Thoracic aorta (tissue), 2 donors: Measurements from ENCODE around the gene LPAR5. TPM values are rescaled to one million over a fixed set of nuclear protein-coding genes. Genes with fewer than 3 reads are reported as not detected.
A peak's percentile ranks its signal among the peaks of the same experiment; 100 is the strongest.

Experiments used
- ATAC-seq: fragments of 150-250 bp; one replicate; pipeline ENCODE4 v1.8.0; 2017; ENCODE audit warnings: low read depth; ENCODE audit not compliant: insufficient number of reproducible peaks, low FRiP score
- DNase-seq: peaks from one replicate; pipeline ENCODE4 v3.0.0-alpha.2; 2020; ENCODE audit warnings: low spot score
- H3K27ac ChIP-seq, 2 donors: fragments of 200-600 bp; sonication (generic); 1 replicate in 1 of 2; 2 replicates in 1 of 2; pipeline ENCODE4 v1.5.1; 2016; ENCODE audit warnings: mild to moderate bottlenecking in 2 of 2, moderate library complexity in 2 of 2
- H3K27me3 ChIP-seq: fragments of 200-600 bp; sonication (generic); replicated peaks from 2 replicates; pipeline ENCODE4 v1.6.0; 2016; ENCODE audit warnings: mild to moderate bottlenecking; ENCODE audit not compliant: insufficient read depth
- H3K36me3 ChIP-seq: fragments of 200-600 bp; sonication (generic); one replicate; pipeline ENCODE4 v1.5.1; 2016
- H3K4me1 ChIP-seq, 2 donors: fragments of 200-600 bp; sonication (generic); 1 replicate in 1 of 2; 2 replicates in 1 of 2; pipeline versions ENCODE4 v1.5.1 to v1.6.0; 2016; ENCODE audit warnings: low read depth in 2 of 2, mild to moderate bottlenecking in 1 of 2; ENCODE audit not compliant: control insufficient read depth in 1 of 2
- H3K4me3 ChIP-seq: fragments of 200-600 bp; sonication (generic); 2 replicates; pipeline ENCODE4 v1.5.1; 2016; ENCODE audit warnings: mild to moderate bottlenecking
- H3K9me3 ChIP-seq: fragments of 200-600 bp; sonication (generic); 2 replicates; pipeline ENCODE4 v1.5.1; 2016
- total RNA-seq, 2 donors: library from RNA; depleted of rRNA; stranded (reverse); fragments of >200 nt; gene quantifications; one replicate each; pipeline versions ENCODE4 v1.1.0 to v1.2.3, GENCODE V29; 2016
- TF ChIP-seq, protein P1 (sequence below): fragments of 200-600 bp; sonication (generic); IDR thresholded peaks from one replicate; pipeline ENCODE4 v1.5.1; 2019; ENCODE audit warnings: antibody characterized with exemption

LPAR5 gene
- 1 to 10 TPM; 4.8 to 6.8 TPM for total RNA-seq

- ATAC-seq, result no peak
- Histone ChIP-seq H3K4me1 (no peaks in the 10 kb centered on the region), H3K4me3 (peak within 1 kb of the TSS; percentile 15), H3K36me3 (no peaks in the 10 kb centered on the region), H3K27ac (no peak within 1 kb of the TSS), H3K27me3 (no peaks in the 10 kb centered on the region), H3K9me3 (no peaks in the 10 kb centered on the region)
- TF ChIP-seq, protein P1, sequence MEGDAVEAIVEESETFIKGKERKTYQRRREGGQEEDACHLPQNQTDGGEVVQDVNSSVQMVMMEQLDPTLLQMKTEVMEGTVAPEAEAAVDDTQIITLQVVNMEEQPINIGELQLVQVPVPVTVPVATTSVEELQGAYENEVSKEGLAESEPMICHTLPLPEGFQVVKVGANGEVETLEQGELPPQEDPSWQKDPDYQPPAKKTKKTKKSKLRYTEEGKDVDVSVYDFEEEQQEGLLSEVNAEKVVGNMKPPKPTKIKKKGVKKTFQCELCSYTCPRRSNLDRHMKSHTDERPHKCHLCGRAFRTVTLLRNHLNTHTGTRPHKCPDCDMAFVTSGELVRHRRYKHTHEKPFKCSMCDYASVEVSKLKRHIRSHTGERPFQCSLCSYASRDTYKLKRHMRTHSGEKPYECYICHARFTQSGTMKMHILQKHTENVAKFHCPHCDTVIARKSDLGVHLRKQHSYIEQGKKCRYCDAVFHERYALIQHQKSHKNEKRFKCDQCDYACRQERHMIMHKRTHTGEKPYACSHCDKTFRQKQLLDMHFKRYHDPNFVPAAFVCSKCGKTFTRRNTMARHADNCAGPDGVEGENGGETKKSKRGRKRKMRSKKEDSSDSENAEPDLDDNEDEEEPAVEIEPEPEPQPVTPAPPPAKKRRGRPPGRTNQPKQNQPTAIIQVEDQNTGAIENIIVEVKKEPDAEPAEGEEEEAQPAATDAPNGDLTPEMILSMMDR, result no peak
- no peak for DNase-seq
These were observed at the start of gene LPAR5 for GRCh38 chr12:6635856-6636531. LPAR5 (minus strand) TSS chr12:6635959; CDS start chr12:6621248, 14,711 bp downstream.

DNA sequence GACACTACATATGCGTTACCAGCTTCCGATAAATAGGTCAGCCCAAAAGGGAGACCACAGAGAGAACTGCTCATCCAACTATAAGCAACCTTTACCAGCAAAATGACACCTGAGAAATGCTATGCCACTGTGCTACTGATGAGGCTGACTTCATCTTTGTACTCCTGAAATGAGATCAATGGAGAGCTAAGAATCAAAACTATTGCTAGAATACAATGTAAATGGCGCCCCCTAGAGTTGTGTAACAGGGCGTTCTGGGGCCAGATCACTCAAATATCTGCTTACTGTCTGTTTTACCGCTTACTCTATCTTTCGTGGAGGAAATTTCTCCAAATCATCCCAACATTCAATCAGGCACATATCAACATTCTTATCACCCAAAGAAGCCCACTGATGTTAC is 48.9 kb upstream of the LPAR5 start:
- ATAC-seq, result no peak
- DNase-seq, result no peak
- Histone ChIP-seq H3K4me1 (peaks cover 23 to 39% of the 10 kb centered on the region in 2 donors), H3K27me3 (no peaks in the 10 kb centered on the region), H3K27ac (no peak overlapping the region), H3K9me3 (no peaks in the 10 kb centered on the region), H3K36me3 (peaks cover 11% of the 10 kb centered on the region), H3K4me3 (no peak overlapping the region)
- TF ChIP-seq, protein P1, result peak; percentile 31

DNA sequence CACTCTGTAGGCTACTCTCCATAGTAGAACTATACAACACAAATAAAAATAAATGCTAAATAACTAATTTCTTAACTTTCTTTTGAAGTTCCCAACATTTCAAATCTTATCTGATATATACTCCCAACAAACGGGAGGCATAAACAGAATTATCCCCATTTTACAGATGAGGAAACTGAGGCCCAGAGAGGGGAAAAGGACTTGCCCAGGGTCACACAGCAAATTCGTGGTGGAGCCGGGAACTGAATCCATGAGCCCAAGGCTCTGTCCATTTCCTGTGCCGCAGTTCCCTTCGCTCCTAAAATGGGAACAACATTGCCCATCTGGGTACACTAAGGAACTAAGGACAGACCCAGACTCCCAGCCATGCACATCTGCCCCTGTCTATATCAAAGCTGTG is 41.2 kb upstream of the LPAR5 start:
- TF ChIP-seq, protein P1, result no peak
- Histone ChIP-seq H3K4me3 (no peak overlapping the region), H3K9me3 (no peaks in the 10 kb centered on the region), H3K27ac (no peak overlapping the region), H3K4me1 (no peaks in the 10 kb centered on the region), H3K36me3 (peaks cover 55% of the 10 kb centered on the region), H3K27me3 (no peaks in the 10 kb centered on the region)
- DNase-seq (no peak), ATAC-seq (no peak)

- peaks cover 70% of the 10 kb centered on the region for H3K36me3 ChIP-seq
- H3K4me3 ChIP-seq, result no peak overlapping the region
- ATAC-seq, result no peak
- DNase-seq, result no peak
- H3K9me3 ChIP-seq, result no peaks in the 10 kb centered on the region
- H3K27ac ChIP-seq, result no peak overlapping the region
- H3K27me3 ChIP-seq, result no peaks in the 10 kb centered on the region
- TF ChIP-seq, protein P1, result no peak
- H3K4me1 ChIP-seq, result no peaks in the 10 kb centered on the region
These were observed 36.4 kb upstream of the LPAR5 start for GRCh38 chr12:6672143-6672542.

DNA sequence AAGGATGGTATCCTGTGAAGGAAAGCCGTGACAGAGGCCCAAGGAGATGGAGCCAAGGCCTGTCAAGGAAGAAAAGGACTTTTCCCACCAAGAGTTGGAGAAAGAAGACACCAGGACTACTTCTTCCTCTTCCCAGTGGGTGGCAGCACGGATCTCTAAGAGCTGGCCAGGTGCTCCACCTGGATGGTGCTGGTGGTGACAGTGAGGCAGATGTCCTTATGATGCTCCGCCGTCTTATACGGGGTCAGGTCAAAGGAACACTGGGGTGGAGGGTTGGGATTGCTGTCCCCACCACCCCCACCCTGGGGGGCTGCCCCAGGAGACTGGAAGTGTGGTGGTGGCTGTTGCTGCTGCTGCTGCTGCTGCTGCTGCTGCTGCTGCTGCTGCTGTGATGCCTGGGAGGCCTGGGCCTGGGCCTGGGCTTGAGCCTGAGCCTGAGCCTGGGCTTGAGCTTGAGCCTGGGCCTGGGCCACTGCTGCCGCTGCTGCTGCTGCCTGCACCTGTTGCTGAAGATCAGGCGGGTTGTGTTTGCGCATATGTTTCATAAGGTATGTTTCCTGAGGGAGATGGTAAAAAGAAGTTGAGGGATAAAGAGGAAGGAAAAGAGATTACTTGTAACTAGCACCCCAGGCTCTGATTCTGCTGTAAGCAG is 31.9 kb upstream of the LPAR5 start:
- Histone ChIP-seq H3K4me1 (no peaks in the 10 kb centered on the region), H3K27ac (no peak overlapping the region), H3K4me3 (no peak overlapping the region), H3K36me3 (peaks cover 55% of the 10 kb centered on the region), H3K27me3 (no peaks in the 10 kb centered on the region), H3K9me3 (no peaks in the 10 kb centered on the region)
- TF ChIP-seq, protein P1, result no peak
- no peak for DNase-seq
- ATAC-seq, result no peak
